Body of pancreas (tissue), 4 donors: ENCODE measurements around the gene AMBN. TPM values are rescaled to one million over a fixed set of nuclear protein-coding genes. Genes with fewer than 3 reads are reported as not detected.
"Not testable (repeated sequence)": the region's sequence is repeated elsewhere in the genome, so short reads cannot be mapped to it uniquely, and the experiment has no call there.

ENCODE experiments used
- ATAC-seq: fragments of 150-250 bp; one replicate; pipeline ENCODE4 v1.9.1; 2016
- DNase-seq, 4 donors: peaks; one replicate each; pipeline ENCODE4 v3.0.0-alpha.2; 2019
- H3K27ac ChIP-seq, 4 donors: fragments of 200-600 bp; sonication (generic); 1 replicate in 3 of 4; 2 replicates in 1 of 4; pipeline versions ENCODE4 v1.5.1 to v1.6.1; 2016 to 2019; ENCODE audit warnings: mild to moderate bottlenecking in 1 of 4, mixed read lengths in 1 of 4, moderate library complexity in 1 of 4
- H3K27me3 ChIP-seq, 2 donors: fragments of 200-600 bp; sonication (generic); one replicate each; pipeline ENCODE4 v1.6.0; 2016; ENCODE audit warnings: mild to moderate bottlenecking in 1 of 2
- H3K36me3 ChIP-seq, 2 donors: fragments of 200-600 bp; sonication (generic); replicated peaks in 1 of 2; 2 replicates each; pipeline ENCODE4 v1.5.1; 2016; ENCODE audit warnings: low read depth in 2 of 2; ENCODE audit not compliant: insufficient read depth in 1 of 2
- H3K4me1 ChIP-seq: fragments of 200-600 bp; sonication (generic); one replicate; pipeline ENCODE4 v1.6.0; 2016
- H3K4me3 ChIP-seq, 2 donors: fragments of 200-600 bp; sonication (generic); 1 replicate in 1 of 2; 2 replicates in 1 of 2; pipeline ENCODE4 v1.5.1; 2016 to 2019
- H3K9me3 ChIP-seq, 3 donors: fragments of 200-600 bp; sonication (generic); 1 replicate in 2 of 3; 2 replicates in 1 of 3; pipeline ENCODE4 v1.5.1; 2016
- POLR2A ChIP-seq, 3 donors: fragments of 450-650 bp; IDR thresholded peaks; one replicate each; pipeline ENCODE4 v1.6.1; 2016; ENCODE audit warnings: antibody characterized with exemption in 3 of 3, mild to moderate bottlenecking in 2 of 3
- WGBS, 2 donors: methylation state at CpG; one replicate each; pipeline ENCODE4 v1.1.5; 2017; 5-methylcytosine and 5-hydroxymethylcytosine counted together
- intact Hi-C: fragments of 100-400 bp; cut with DNase I; formaldehyde crosslinking; loops from one replicate; pipeline ENCODE4 v1.15.1; 2023
- total RNA-seq, 2 donors: library from RNA; depleted of rRNA; stranded (reverse); fragments of >200 nt; gene quantifications; one replicate each; pipeline ENCODE4 v1.1.0, GENCODE V29; 2016
- TF ChIP-seq, protein P1 (sequence below), 7 experiments: fragments of 450-650 bp in 4 of 7; fragments of 200-600 bp in 3 of 7; sonication (generic) in 3 of 7; IDR thresholded peaks; one replicate each; pipeline ENCODE4 v1.5.1; 2016 to 2019; ENCODE audit warnings: antibody characterized with exemption in 7 of 7

Gene AMBN
- total RNA-seq, 2 donors from 2014 or later, result not detected

DNA sequence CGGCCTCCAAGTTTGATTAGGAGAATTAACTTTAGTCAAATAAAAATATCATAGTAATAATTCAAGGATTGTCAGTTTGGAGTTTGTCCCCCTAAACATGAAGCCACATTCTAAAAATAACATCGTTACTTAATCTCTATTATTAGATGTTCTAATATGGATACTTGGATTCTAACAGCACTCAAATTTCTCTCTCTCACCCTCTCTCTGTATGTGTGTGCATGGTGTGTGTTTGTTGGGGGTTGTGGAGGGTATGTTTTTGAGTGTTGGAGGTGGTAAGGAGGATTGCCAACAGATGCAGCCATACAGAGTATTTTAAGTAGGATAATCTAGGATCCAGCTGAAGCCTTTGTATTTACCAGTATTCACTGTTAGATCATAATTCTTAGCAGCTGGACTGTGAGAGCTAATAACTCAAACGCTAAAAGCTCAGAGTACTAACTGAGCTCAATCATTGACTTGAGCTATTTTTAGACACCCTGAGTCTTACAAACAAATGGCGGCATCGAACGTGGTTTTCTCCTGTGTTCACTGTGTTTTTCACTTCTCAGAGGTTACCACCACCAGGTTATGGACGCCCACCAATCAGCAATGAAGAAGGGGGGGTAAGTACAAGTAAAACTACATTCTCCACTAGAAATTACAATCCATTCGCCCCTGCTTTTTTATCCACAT is 45.3 kb downstream of the AMBN start:
- WGBS, 2 donors, result 11% methylated on average over 8 of the region's 8 CpGs
- peak in 2 of 3 donors; percentile 21 to 31 for TF ChIP-seq POLR2A (IDR thresholded peaks at IDR 0.05)
- TF ChIP-seq, protein P1, sequence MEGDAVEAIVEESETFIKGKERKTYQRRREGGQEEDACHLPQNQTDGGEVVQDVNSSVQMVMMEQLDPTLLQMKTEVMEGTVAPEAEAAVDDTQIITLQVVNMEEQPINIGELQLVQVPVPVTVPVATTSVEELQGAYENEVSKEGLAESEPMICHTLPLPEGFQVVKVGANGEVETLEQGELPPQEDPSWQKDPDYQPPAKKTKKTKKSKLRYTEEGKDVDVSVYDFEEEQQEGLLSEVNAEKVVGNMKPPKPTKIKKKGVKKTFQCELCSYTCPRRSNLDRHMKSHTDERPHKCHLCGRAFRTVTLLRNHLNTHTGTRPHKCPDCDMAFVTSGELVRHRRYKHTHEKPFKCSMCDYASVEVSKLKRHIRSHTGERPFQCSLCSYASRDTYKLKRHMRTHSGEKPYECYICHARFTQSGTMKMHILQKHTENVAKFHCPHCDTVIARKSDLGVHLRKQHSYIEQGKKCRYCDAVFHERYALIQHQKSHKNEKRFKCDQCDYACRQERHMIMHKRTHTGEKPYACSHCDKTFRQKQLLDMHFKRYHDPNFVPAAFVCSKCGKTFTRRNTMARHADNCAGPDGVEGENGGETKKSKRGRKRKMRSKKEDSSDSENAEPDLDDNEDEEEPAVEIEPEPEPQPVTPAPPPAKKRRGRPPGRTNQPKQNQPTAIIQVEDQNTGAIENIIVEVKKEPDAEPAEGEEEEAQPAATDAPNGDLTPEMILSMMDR (IDR thresholded peaks at IDR 0.05), result no peak
- DNase-seq (peak; percentile 20 to 44 (median 31)), ATAC-seq (peak; percentile 88)
- Histone ChIP-seq H3K27me3 (no peaks in the 10 kb centered on the region), H3K27ac (peak overlapping the region; percentile 15 to 47 (median 38)), H3K4me1 (peaks cover 17% of the 10 kb centered on the region), H3K9me3 (no peaks in the 10 kb centered on the region), H3K4me3 (no peak overlapping the region), H3K36me3 (no peaks in the 10 kb centered on the region)
- intact Hi-C loops, result no loop called here

DNA sequence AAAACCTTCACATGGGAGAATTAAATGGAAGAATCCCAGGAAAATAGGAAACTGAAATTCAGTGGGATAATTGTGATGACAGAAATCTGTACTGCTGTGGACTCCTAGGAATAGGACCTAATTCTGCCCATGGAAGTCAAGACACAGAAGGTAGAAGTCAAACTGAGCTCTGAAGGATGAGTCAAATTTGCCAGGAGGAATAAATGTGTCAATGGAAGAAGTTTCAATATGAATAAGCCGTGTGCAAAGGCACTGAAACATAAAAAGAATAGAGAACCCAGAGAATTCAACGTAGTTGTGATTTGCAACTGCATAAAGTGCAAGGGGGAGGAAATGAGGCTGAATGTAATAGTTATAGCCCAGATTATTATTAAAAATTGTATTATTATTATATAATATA is 48.1 kb downstream of the AMBN start:
- Histone ChIP-seq H3K4me3 (no peak overlapping the region), H3K27ac (no peak overlapping the region), H3K36me3 (no peaks in the 10 kb centered on the region), H3K4me1 (peaks cover 10% of the 10 kb centered on the region), H3K9me3 (no peaks in the 10 kb centered on the region), H3K27me3 (no peaks in the 10 kb centered on the region)
- DNase-seq, result no peak
- intact Hi-C loops, result no loop called here
- no peak for ATAC-seq
- TF ChIP-seq, protein P1 (IDR thresholded peaks at IDR 0.05), result no peak
- TF ChIP-seq POLR2A (IDR thresholded peaks at IDR 0.05), result no peak
- WGBS, 2 donors, result 88 to 90% methylated on average over 2 of the region's 2 CpGs

DNA sequence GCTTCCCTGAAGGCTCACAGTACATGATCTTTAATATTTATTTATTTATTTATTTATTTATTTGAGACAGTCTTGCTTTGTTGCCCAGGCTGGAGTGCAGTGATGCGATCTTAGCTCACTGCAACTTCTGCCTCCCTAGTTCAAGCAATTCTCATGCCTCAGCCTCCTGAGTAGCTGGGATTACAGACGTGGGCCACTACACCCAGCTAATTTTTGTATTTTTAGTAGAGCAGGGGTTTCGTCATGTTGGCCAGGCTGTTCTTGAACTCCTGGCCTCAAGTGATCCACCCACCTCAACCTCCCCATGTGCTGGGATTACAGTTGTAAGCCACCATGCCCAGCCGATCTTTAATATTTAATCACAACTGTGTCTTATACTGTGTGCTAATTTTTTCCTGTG is 58.7 kb downstream of the AMBN start:
- H3K4me3 ChIP-seq, H3K9me3 ChIP-seq, H3K27ac ChIP-seq, intact Hi-C loops, H3K27me3 ChIP-seq, DNase-seq, ATAC-seq, H3K36me3 ChIP-seq, H3K4me1 ChIP-seq: not testable (repeated sequence)
- WGBS, 2 donors, result 65 to 68% methylated on average over 4 of the region's 4 CpGs

DNA sequence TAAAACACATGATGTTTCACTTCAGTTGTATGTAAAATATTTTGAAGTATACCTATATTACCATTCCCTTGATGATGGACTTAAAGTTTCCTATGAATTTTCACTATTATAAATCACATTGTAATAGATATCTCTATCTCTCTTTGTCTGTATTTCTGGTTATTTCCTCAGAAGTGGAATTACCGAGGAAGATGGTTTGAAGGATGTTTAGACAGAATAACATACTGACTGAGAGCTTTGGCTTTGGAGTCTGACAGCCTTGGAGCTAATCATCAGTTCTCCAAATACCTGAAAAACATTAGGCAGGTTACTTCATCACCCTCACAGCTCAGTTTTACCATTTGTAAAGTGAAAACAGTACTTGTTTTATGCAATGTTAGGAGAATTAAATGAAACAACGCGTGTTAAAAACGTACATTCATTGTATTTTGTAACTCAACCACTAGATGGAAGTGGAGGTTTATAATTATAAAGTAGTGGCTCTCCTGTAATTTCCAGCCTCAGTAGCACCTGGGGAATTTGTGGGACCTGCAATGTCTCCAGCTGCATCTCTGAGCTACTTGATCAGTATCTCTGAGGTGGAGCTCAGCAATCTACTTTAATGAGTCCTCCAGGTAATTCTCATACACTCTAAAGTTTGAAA is 59.9 kb downstream of the AMBN start:
- TF ChIP-seq, protein P1 (IDR thresholded peaks at IDR 0.05), result peak; percentile 29 to 69 (median 62)
- no peak for TF ChIP-seq POLR2A (IDR thresholded peaks at IDR 0.05)
- Histone ChIP-seq H3K36me3 (no peaks in the 10 kb centered on the region), H3K4me1 (no peaks in the 10 kb centered on the region), H3K4me3 (no peak overlapping the region), H3K9me3 (no peaks in the 10 kb centered on the region), H3K27me3 (no peaks in the 10 kb centered on the region), H3K27ac (no peak overlapping the region)
- intact Hi-C loops, result no loop called here
- 4 to 5% methylated on average over 4 of the region's 4 CpGs for WGBS, 2 donors
- ATAC-seq, result peak; percentile 55
- no peak for DNase-seq

DNA sequence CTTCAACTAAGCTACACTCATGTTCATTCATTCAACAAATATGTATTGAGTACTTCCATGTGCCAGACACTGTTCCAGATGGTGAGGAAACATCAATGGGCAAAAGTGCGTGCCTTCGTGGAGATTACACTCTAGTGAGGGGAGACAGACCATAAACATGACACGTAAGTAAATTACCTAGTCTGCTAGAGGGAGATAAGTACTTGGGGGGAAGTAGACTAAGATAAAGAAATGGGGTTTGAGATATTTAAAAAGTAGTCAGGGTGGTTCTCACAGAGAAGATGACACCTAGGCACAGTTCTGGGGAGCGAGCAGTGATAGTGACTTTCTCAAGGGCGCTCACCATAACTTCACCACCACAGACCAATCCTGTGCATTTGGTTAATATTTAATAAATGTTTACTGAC is 62.6 kb downstream of the AMBN start:
- Histone ChIP-seq H3K4me3 (no peak overlapping the region), H3K36me3 (no peaks in the 10 kb centered on the region), H3K4me1 (no peaks in the 10 kb centered on the region), H3K27ac (no peak overlapping the region), H3K9me3 (no peaks in the 10 kb centered on the region), H3K27me3 (no peaks in the 10 kb centered on the region)
- DNase-seq, result no peak
- TF ChIP-seq POLR2A (IDR thresholded peaks at IDR 0.05), result no peak
- TF ChIP-seq, protein P1 (IDR thresholded peaks at IDR 0.05), result no peak
- intact Hi-C loops, result no loop called here
- ATAC-seq, result no peak
- 29 to 36% methylated on average over 5 of the region's 5 CpGs for WGBS, 2 donors

Other genes starting within 250 kb of the AMBN start
- gene SMR3A, start 231.5 kb upstream of the AMBN start, total RNA-seq, result not detected
- gene SMR3B, start 209.1 kb upstream of the AMBN start, total RNA-seq, result not detected
- gene OPRPN, start 194.3 kb upstream of the AMBN start, total RNA-seq, result 1 to 10 TPM in 1 of 2 donors, not detected in 1; 2.1 TPM
- gene MUC7, start 120.1 kb upstream of the AMBN start, total RNA-seq, result not detected
- gene AMTN, start 73.7 kb upstream of the AMBN start, total RNA-seq, result not detected
- 1 to 10 TPM in 1 of 2 donors, under 1 TPM in 1; 0.99 to 2.3 TPM for gene ENAM, start 36.5 kb downstream of the AMBN start, total RNA-seq
- gene JCHAIN, start 74.3 kb downstream of the AMBN start, total RNA-seq, result 10 to 100 TPM; 13.2 to 27.7 TPM
- 10 to 100 TPM; 12.5 to 15.5 TPM for gene UTP3, start 96.3 kb downstream of the AMBN start, total RNA-seq
- 10 to 100 TPM; 46.4 to 62.6 TPM for gene RUFY3, start 129.7 kb downstream of the AMBN start, total RNA-seq
- 10 to 100 TPM; 33.0 to 38.7 TPM for gene GRSF1, start 247.6 kb downstream of the AMBN start, total RNA-seq